GM12878 (cell line): ENCODE data around the gene ZNF506. TPM values are rescaled to one million over a fixed set of nuclear protein-coding genes. Genes with fewer than 3 reads are reported as not detected.

Experiments
- CHD4 ChIP-seq: fragments of 200-600 bp; sonication (generic); IDR thresholded peaks from 2 replicates; pipeline ENCODE4 v1.6.1; 2016; ENCODE audit warnings: mild to moderate bottlenecking
- FOXK2 ChIP-seq: fragments of 450-650 bp; IDR thresholded peaks from 2 replicates; pipeline ENCODE4 v1.6.1; 2017; ENCODE audit warnings: mild to moderate bottlenecking, moderate library complexity
- HDGF ChIP-seq: fragments of 450-650 bp; IDR thresholded peaks from 2 replicates; pipeline ENCODE4 v1.6.1; 2016; ENCODE audit warnings: antibody characterized with exemption
- MEF2B ChIP-seq: fragments of 450-650 bp; IDR thresholded peaks from 2 replicates; pipeline ENCODE4 v1.6.1; 2018; ENCODE audit warnings: mild to moderate bottlenecking, moderate library complexity; ENCODE audit not compliant: partially characterized antibody, poor library complexity, severe bottlenecking
- NFIC ChIP-seq: IDR thresholded peaks from 2 replicates; pipeline ENCODE4 v1.6.1; 2012; ENCODE audit warnings: low read depth, mild to moderate bottlenecking, inconsistent platforms, low read length, moderate library complexity
- NFYB ChIP-seq: IDR thresholded peaks from 2 replicates; pipeline ENCODE4 v1.6.1; 2011; ENCODE audit warnings: low read depth, mild to moderate bottlenecking, low read length, improper control_type of control experiment, moderate library complexity; ENCODE audit not compliant: insufficient read depth
- NR2F1 ChIP-seq: fragments of 450-650 bp; conservative IDR thresholded peaks from 2 replicates; pipeline ENCODE4 v1.6.1; 2017; ENCODE audit warnings: mild to moderate bottlenecking
- PAX8 ChIP-seq: fragments of 450-650 bp; IDR thresholded peaks from 2 replicates; pipeline ENCODE4 v1.6.1; 2017; ENCODE audit warnings: mild to moderate bottlenecking, moderate library complexity
- POLR2AphosphoS5 ChIP-seq: IDR thresholded peaks from 2 replicates; pipeline ENCODE4 v1.6.1; 2011; ENCODE audit warnings: mild to moderate bottlenecking, low read length, inconsistent platforms
- RBBP5 ChIP-seq: fragments of 200-600 bp; sonication (generic); conservative IDR thresholded peaks from 2 replicates; pipeline ENCODE4 v1.6.1; 2016
- SIN3A ChIP-seq: IDR thresholded peaks from 2 replicates; pipeline ENCODE4 v1.6.1; 2012; ENCODE audit warnings: low read depth, low read length, improper control_type of control experiment
- SP1 ChIP-seq: IDR thresholded peaks from one replicate; pipeline ENCODE4 v1.6.1; 2011; ENCODE audit warnings: low read depth, low read length
- TBL1XR1 ChIP-seq: IDR thresholded peaks from 2 replicates; pipeline ENCODE4 v1.6.1; 2012; ENCODE audit warnings: low read depth, low read length, improper control_type of control experiment
- TCF7 ChIP-seq: IDR thresholded peaks from 2 replicates; pipeline ENCODE4 v1.6.1; 2014; ENCODE audit warnings: antibody characterized with exemption, borderline replicate concordance
- polyA plus RNA-seq, 11 experiments: library from polyadenylated mRNA; depleted of rRNA in 4 of 11; unstranded in 6 of 11; stranded (reverse) in 5 of 11; fragments of >200 nt; fragmentation: Nextera tagmentation in 4 of 11; fragmentation: Illumina TruSeq in 1 of 11; extraction: Ambion mirVana in 4 of 11; extraction: Trizol in 1 of 11; gene quantifications; 1 replicate in 1 of 11; 2 replicates in 10 of 11; pipeline versions ENCODE4 v1.2.1 to v1.2.3, GENCODE V29; 2011 to 2016; ENCODE audit warnings: inconsistent platforms in 2 of 11, missing spikeins in 2 of 11, low read depth in 1 of 11
- total RNA-seq, 4 experiments: library from RNA; depleted of rRNA in 3 of 4; stranded (reverse); fragments of >200 nt in 3 of 4; fragmentation: Illumina TruSeq in 1 of 4; extraction: Trizol in 1 of 4; gene quantifications; 2 replicates each; pipeline versions ENCODE4 v1.2.1 to v1.2.3, GENCODE V29; 2013 to 2021
- TF ChIP-seq, protein P1 (sequence below): fragments of 450-650 bp; IDR thresholded peaks from 2 replicates; pipeline ENCODE4 v1.6.1; 2016; ENCODE audit warnings: mild to moderate bottlenecking
- TF ChIP-seq, protein P2 (sequence below): fragments of 450-650 bp; IDR thresholded peaks from 2 replicates; pipeline ENCODE4 v1.6.1; 2017; ENCODE audit warnings: mild to moderate bottlenecking
- TF ChIP-seq, protein P3 (sequence below): fragments of 450-650 bp; IDR thresholded peaks from 2 replicates; pipeline ENCODE4 v1.6.1; 2017; ENCODE audit warnings: mild to moderate bottlenecking, moderate library complexity
- TF ChIP-seq, protein P4 (sequence below): fragments of 450-650 bp; formaldehyde crosslinking; IDR thresholded peaks from 2 replicates; pipeline ENCODE4 v1.5.0; 2022; ENCODE audit warnings: mild to moderate bottlenecking, missing genetic modification characterization
- TF ChIP-seq, protein P5 (sequence below): IDR thresholded peaks from 2 replicates; pipeline ENCODE4 v1.6.1; 2012; ENCODE audit warnings: low read length, inconsistent platforms

ZNF506 gene
- total and polyA plus RNA-seq, 10 of the 15 experiments (the other 5 are each of a cell fraction or from before 2014, with no cell fraction given), result 3.5 to 12.0 (median 7.9) TPM

DNA sequence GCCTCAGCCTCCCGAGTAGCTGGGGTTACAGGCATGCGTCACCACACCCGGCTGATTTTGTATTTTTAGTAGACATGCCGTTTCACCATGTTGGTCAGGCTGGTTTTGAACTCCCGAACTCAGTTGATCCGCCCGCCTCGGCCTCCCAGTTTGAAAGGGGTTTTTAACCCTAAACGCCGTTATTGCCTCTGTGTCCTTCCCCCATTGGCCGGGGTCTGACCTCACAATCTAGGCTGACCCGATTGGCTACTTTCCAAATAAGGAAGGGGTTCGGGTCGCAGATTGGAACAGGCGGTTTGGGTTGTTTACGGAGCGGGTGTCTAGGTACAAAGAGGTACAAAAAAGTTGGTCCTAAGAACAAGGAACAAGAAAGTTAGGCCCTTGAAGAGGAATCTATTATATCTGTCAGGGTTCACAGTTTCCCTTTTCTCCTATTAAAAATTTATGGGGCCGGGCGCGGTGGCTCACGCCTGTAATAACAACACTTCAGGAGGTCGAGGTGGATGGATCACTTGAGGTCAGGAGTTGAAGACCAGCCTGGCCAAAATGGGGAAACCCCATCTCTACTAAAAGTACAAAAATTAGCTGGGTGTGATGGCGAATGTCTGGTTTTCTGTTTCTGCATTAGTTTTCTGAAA lies 45.2 kb upstream of the ZNF506 start (continued):
- TF ChIP-seq, protein P1, sequence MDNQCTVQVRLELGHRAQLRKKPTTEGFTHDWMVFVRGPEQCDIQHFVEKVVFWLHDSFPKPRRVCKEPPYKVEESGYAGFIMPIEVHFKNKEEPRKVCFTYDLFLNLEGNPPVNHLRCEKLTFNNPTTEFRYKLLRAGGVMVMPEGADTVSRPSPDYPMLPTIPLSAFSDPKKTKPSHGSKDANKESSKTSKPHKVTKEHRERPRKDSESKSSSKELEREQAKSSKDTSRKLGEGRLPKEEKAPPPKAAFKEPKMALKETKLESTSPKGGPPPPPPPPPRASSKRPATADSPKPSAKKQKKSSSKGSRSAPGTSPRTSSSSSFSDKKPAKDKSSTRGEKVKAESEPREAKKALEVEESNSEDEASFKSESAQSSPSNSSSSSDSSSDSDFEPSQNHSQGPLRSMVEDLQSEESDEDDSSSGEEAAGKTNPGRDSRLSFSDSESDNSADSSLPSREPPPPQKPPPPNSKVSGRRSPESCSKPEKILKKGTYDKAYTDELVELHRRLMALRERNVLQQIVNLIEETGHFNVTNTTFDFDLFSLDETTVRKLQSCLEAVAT, result peak; percentile 24
- TF ChIP-seq NFYB, result peak; percentile 43; the same call in 1 of the 2 replicates
- peak; percentile 16 for TF ChIP-seq SP1
- TF ChIP-seq TCF7, result no peak
- TF ChIP-seq NR2F1, result peak; percentile 49; the same call in 1 of the 2 replicates
- no peak for TF ChIP-seq HDGF
- no peak for TF ChIP-seq RBBP5
- no peak for TF ChIP-seq TBL1XR1
- TF ChIP-seq PAX8, result no peak
- TF ChIP-seq, protein P2, sequence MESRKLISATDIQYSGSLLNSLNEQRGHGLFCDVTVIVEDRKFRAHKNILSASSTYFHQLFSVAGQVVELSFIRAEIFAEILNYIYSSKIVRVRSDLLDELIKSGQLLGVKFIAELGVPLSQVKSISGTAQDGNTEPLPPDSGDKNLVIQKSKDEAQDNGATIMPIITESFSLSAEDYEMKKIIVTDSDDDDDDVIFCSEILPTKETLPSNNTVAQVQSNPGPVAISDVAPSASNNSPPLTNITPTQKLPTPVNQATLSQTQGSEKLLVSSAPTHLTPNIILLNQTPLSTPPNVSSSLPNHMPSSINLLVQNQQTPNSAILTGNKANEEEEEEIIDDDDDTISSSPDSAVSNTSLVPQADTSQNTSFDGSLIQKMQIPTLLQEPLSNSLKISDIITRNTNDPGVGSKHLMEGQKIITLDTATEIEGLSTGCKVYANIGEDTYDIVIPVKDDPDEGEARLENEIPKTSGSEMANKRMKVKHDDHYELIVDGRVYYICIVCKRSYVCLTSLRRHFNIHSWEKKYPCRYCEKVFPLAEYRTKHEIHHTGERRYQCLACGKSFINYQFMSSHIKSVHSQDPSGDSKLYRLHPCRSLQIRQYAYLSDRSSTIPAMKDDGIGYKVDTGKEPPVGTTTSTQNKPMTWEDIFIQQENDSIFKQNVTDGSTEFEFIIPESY, result no peak
- TF ChIP-seq CHD4, result no peak
- TF ChIP-seq, protein P3, sequence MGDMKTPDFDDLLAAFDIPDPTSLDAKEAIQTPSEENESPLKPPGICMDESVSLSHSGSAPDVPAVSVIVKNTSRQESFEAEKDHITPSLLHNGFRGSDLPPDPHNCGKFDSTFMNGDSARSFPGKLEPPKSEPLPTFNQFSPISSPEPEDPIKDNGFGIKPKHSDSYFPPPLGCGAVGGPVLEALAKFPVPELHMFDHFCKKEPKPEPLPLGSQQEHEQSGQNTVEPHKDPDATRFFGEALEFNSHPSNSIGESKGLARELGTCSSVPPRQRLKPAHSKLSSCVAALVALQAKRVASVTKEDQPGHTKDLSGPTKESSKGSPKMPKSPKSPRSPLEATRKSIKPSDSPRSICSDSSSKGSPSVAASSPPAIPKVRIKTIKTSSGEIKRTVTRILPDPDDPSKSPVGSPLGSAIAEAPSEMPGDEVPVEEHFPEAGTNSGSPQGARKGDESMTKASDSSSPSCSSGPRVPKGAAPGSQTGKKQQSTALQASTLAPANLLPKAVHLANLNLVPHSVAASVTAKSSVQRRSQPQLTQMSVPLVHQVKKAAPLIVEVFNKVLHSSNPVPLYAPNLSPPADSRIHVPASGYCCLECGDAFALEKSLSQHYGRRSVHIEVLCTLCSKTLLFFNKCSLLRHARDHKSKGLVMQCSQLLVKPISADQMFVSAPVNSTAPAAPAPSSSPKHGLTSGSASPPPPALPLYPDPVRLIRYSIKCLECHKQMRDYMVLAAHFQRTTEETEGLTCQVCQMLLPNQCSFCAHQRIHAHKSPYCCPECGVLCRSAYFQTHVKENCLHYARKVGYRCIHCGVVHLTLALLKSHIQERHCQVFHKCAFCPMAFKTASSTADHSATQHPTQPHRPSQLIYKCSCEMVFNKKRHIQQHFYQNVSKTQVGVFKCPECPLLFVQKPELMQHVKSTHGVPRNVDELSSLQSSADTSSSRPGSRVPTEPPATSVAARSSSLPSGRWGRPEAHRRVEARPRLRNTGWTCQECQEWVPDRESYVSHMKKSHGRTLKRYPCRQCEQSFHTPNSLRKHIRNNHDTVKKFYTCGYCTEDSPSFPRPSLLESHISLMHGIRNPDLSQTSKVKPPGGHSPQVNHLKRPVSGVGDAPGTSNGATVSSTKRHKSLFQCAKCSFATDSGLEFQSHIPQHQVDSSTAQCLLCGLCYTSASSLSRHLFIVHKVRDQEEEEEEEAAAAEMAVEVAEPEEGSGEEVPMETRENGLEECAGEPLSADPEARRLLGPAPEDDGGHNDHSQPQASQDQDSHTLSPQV, result no peak
- TF ChIP-seq, protein P4, sequence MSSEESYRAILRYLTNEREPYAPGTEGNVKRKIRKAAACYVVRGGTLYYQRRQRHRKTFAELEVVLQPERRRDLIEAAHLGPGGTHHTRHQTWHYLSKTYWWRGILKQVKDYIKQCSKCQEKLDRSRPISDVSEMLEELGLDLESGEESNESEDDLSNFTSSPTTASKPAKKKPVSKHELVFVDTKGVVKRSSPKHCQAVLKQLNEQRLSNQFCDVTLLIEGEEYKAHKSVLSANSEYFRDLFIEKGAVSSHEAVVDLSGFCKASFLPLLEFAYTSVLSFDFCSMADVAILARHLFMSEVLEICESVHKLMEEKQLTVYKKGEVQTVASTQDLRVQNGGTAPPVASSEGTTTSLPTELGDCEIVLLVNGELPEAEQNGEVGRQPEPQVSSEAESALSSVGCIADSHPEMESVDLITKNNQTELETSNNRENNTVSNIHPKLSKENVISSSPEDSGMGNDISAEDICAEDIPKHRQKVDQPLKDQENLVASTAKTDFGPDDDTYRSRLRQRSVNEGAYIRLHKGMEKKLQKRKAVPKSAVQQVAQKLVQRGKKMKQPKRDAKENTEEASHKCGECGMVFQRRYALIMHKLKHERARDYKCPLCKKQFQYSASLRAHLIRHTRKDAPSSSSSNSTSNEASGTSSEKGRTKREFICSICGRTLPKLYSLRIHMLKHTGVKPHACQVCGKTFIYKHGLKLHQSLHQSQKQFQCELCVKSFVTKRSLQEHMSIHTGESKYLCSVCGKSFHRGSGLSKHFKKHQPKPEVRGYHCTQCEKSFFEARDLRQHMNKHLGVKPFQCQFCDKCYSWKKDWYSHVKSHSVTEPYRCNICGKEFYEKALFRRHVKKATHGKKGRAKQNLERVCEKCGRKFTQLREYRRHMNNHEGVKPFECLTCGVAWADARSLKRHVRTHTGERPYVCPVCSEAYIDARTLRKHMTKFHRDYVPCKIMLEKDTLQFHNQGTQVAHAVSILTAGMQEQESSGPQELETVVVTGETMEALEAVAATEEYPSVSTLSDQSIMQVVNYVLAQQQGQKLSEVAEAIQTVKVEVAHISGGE (CRISPR knock-in tag), result no peak
- peak; percentile 48; the same call in 1 of the 2 replicates for TF ChIP-seq SIN3A
- TF ChIP-seq, protein P5, sequence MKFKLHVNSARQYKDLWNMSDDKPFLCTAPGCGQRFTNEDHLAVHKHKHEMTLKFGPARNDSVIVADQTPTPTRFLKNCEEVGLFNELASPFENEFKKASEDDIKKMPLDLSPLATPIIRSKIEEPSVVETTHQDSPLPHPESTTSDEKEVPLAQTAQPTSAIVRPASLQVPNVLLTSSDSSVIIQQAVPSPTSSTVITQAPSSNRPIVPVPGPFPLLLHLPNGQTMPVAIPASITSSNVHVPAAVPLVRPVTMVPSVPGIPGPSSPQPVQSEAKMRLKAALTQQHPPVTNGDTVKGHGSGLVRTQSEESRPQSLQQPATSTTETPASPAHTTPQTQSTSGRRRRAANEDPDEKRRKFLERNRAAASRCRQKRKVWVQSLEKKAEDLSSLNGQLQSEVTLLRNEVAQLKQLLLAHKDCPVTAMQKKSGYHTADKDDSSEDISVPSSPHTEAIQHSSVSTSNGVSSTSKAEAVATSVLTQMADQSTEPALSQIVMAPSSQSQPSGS, result no peak
- no peak for TF ChIP-seq FOXK2
- TF ChIP-seq NFIC, result no peak
- no peak for TF ChIP-seq MEF2B
- TF ChIP-seq POLR2AphosphoS5, result peak; percentile 62; the same call in 1 of the 2 replicates
